HepG2 (cell line): ENCODE results near the gene B3GALT6. TPM values are rescaled to one million over a fixed set of nuclear protein-coding genes. Genes with fewer than 3 reads are reported as not detected.
A peak's percentile ranks its signal among the peaks of the same experiment; 100 is the strongest.

Source experiments
- FOXJ3 ChIP-seq: sonication (generic); formaldehyde crosslinking; IDR thresholded peaks from 2 replicates; pipeline ENCODE4 v1.4.0; 2020; ENCODE audit warnings: missing genetic modification reagents, mild to moderate bottlenecking, borderline replicate concordance
- ISL2 ChIP-seq: sonication (generic); formaldehyde crosslinking; IDR thresholded peaks from 2 replicates; pipeline ENCODE4 v1.5.0; 2020; ENCODE audit warnings: missing genetic modification reagents
- JUNB ChIP-seq: sonication (generic); formaldehyde crosslinking; IDR thresholded peaks from 2 replicates; pipeline ENCODE4 v1.8.0; 2022; ENCODE audit warnings: missing genetic modification reagents, mild to moderate bottlenecking, borderline replicate concordance
- MEIS1 ChIP-seq: sonication (generic); formaldehyde crosslinking; IDR thresholded peaks from 2 replicates; pipeline ENCODE4 v1.9.0; 2021; ENCODE audit warnings: mild to moderate bottlenecking, missing genetic modification reagents, moderate library complexity, borderline replicate concordance
- PCBP2 ChIP-seq: fragments of 200-400 bp; formaldehyde crosslinking; optimal IDR thresholded peaks from 2 replicates; pipeline ENCODE3; 2018; ENCODE audit warnings: low read length, low read depth; ENCODE audit not compliant: poor library complexity, severe bottlenecking
- REXO4 ChIP-seq: sonication (generic); formaldehyde crosslinking; IDR thresholded peaks from 2 replicates; pipeline ENCODE4 v1.8.0; 2022; ENCODE audit warnings: missing genetic modification reagents, mild to moderate bottlenecking, borderline replicate concordance
- SNAI1 ChIP-seq: sonication (generic); formaldehyde crosslinking; IDR thresholded peaks from 2 replicates; pipeline ENCODE4 v1.5.0; 2020; ENCODE audit warnings: mild to moderate bottlenecking, missing genetic modification reagents, borderline replicate concordance
- SP4 ChIP-seq: sonication (generic); formaldehyde crosslinking; IDR thresholded peaks from 2 replicates; pipeline ENCODE4 v1.8.1; 2023; ENCODE audit warnings: mild to moderate bottlenecking, missing genetic modification reagents
- SSRP1 ChIP-seq: IDR thresholded peaks from 2 replicates; pipeline ENCODE4 v1.6.1; 2016; ENCODE audit warnings: control low read depth
- ZC3H4 ChIP-seq: sonication (generic); formaldehyde crosslinking; IDR thresholded peaks from 2 replicates; pipeline ENCODE4 v1.4.0; 2020; ENCODE audit warnings: missing genetic modification reagents, borderline replicate concordance
- ZNF10 ChIP-seq: sonication (generic); formaldehyde crosslinking; IDR thresholded peaks from 2 replicates; pipeline ENCODE4 v1.4.0; 2020; ENCODE audit warnings: mild to moderate bottlenecking, low read depth, missing genetic modification reagents, borderline replicate concordance
- ZNF264 ChIP-seq: sonication (generic); formaldehyde crosslinking; IDR thresholded peaks from 2 replicates; pipeline ENCODE4 v1.4.0; 2020; ENCODE audit warnings: missing genetic modification reagents
- polyA plus RNA-seq, 8 experiments: library from polyadenylated mRNA; depleted of rRNA in 3 of 8; stranded (reverse) in 7 of 8; unstranded in 1 of 8; fragments of >200 nt; fragmentation: Illumina TruSeq in 4 of 8; extraction: Trizol in 4 of 8; gene quantifications; 2 replicates each; pipeline versions ENCODE4 v1.2.1 to v1.2.3, GENCODE V29; 2011 to 2016; ENCODE audit warnings: low read depth in 4 of 8, missing spikeins in 1 of 8, mixed read lengths in 1 of 8; ENCODE audit not compliant: insufficient read depth in 1 of 8
- total RNA-seq, 5 experiments: library from RNA; depleted of rRNA; stranded (reverse); fragments of >200 nt; fragmentation: Illumina TruSeq; extraction: Trizol; gene quantifications; 2 replicates each; pipeline ENCODE4 v1.2.3, GENCODE V29; 2016; ENCODE audit warnings: low read depth in 1 of 5
- TF ChIP-seq, protein P1 (sequence below): sonication (generic); formaldehyde crosslinking; IDR thresholded peaks from 2 replicates; pipeline ENCODE4 v1.4.0; 2020; ENCODE audit warnings: mild to moderate bottlenecking, missing genetic modification reagents
- TF ChIP-seq, protein P2 (sequence below): sonication (generic); formaldehyde crosslinking; IDR thresholded peaks from 2 replicates; pipeline ENCODE4 v1.9.0; 2021; ENCODE audit warnings: mild to moderate bottlenecking, missing genetic modification reagents

Gene B3GALT6
- total and polyA plus RNA-seq, 2 of the 13 experiments (the other 11 are each of a cell fraction or from before 2014, with no cell fraction given): 3.9 to 14.2 TPM

DNA sequence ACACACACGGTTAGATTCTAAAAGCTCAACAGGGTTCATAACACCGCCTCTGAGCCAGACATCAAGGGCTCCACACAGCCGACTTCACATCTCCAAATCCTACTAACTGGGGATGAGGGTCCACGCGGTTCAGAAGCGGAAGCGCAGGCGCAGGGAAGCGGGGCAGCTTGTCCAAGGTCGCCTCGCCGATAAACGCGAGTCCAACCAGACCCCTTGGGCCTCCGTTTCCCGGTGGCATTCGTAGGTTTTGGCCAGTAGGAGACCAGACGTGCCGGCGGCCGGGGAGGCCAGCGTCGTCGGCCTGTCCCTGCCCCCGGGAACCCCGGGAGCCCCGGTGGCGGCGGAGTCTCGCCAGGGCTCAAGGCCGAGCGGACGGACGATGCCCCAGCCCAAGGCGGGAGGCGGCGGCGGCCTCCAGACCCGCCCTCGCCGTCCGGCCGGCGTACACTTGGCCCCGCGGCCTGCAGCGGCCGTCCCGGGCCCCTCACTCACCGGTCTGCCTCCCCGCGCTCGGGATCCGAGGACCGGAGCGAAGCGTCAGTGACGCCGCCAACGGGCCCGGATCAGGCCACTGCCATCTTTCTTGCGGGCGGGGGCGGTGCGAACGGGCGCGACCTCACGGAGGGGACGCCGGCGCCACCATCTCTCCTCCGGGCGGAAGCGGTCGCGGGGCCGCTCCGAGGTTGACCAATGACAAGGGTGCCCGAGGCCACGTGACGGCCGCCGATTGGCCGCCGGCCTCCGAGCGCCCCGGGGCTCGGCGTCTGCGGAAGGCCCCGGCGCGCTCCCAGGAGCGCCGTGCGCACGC lies 433 bp upstream of the B3GALT6 start, which contains the start of gene SDF4 (continued):
- TF ChIP-seq FOXJ3 (CRISPR knock-in tag) (no peak), JUNB (CRISPR knock-in tag) (no peak), ISL2 (no peak), SNAI1 (CRISPR knock-in tag) (no peak), MEIS1 (CRISPR knock-in tag) (0 out of 2 replicates have a peak, but pooled peaks have one; percentile 49), SP4 (CRISPR knock-in tag) (peak; percentile 59; the same call in 1 of the 2 replicates), ZNF264 (CRISPR knock-in tag) (no peak), SSRP1 (CRISPR knock-in tag) (no peak), PCBP2 (no peak), ZNF10 (CRISPR knock-in tag) (no peak), REXO4 (CRISPR knock-in tag) (no peak), ZC3H4 (CRISPR knock-in tag) (no peak)
- TF ChIP-seq, protein P1, sequence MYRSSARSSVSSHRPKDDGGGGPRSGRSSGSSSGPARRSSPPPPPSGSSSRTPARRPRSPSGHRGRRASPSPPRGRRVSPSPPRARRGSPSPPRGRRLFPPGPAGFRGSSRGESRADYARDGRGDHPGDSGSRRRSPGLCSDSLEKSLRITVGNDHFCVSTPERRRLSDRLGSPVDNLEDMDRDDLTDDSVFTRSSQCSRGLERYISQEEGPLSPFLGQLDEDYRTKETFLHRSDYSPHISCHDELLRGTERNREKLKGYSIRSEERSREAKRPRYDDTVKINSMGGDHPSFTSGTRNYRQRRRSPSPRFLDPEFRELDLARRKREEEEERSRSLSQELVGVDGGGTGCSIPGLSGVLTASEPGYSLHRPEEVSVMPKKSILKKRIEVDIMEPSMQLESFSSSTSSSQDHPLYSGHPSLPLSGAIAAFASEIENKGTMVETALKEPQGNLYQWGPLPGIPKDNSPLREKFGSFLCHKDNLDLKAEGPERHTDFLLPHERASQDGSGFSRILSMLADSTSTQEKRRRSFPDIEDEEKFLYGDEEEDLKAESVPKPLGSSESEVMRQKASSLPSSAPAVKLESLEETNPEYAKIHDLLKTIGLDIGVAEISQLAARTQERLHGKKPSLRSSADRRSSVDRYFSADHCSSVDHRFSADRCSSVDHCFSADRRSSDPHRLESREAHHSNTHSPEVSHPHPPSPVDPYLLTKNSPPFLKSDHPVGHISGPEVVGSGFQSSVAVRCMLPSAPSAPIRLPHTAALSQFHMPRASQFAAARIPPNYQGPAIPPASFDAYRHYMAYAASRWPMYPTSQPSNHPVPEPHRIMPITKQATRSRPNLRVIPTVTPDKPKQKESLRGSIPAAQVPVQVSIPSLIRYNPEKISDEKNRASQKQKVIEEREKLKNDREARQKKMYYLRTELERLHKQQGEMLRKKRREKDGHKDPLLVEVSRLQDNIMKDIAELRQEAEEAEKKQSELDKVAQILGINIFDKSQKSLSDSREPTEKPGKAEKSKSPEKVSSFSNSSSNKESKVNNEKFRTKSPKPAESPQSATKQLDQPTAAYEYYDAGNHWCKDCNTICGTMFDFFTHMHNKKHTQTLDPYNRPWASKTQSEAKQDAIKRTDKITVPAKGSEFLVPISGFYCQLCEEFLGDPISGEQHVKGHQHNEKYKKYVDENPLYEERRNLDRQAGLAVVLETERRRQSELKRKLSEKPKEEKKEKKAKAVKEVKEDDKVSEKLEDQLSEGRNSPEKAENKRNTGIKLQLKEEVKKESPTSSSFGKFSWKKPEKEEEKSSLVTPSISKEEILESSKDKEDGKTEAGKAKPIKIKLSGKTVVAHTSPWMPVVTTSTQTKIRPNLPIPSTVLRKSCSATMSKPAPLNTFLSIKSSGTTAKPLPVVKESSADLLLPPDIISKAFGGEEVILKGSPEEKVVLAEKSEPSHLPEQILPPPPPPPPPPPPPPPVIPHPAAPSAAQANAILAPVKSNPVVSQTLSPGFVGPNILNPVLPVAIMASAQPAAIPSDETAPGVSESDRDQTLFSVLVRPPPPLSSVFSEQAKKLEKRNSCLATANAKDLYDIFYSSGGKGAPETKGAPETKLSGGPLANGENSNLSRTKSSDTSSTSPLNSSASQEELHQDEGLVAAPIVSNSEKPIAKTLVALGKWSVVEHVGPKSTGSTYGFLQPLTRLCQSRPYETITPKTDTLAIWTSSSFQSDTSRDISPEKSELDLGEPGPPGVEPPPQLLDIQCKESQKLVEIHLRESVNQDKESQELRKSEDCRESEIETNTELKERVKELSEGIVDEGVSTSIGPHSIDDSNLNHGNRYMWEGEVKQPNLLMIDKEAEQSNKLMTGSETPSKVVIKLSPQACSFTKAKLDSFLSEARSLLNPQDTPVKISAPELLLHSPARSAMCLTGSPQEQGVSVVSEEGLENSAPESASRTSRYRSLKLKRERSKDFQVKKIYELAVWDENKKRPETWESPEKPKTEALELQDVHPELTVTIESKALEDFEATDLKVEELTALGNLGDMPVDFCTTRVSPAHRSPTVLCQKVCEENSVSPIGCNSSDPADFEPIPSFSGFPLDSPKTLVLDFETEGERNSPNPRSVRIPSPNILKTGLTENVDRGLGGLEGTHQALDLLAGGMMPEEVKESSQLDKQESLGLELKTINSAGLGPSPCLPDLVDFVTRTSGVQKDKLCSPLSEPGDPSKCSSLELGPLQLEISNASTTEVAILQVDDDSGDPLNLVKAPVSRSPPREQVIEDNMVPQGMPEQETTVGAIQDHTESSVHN (CRISPR knock-in tag): no peak; the same call in 1 of the 2 replicates
- TF ChIP-seq, protein P2, sequence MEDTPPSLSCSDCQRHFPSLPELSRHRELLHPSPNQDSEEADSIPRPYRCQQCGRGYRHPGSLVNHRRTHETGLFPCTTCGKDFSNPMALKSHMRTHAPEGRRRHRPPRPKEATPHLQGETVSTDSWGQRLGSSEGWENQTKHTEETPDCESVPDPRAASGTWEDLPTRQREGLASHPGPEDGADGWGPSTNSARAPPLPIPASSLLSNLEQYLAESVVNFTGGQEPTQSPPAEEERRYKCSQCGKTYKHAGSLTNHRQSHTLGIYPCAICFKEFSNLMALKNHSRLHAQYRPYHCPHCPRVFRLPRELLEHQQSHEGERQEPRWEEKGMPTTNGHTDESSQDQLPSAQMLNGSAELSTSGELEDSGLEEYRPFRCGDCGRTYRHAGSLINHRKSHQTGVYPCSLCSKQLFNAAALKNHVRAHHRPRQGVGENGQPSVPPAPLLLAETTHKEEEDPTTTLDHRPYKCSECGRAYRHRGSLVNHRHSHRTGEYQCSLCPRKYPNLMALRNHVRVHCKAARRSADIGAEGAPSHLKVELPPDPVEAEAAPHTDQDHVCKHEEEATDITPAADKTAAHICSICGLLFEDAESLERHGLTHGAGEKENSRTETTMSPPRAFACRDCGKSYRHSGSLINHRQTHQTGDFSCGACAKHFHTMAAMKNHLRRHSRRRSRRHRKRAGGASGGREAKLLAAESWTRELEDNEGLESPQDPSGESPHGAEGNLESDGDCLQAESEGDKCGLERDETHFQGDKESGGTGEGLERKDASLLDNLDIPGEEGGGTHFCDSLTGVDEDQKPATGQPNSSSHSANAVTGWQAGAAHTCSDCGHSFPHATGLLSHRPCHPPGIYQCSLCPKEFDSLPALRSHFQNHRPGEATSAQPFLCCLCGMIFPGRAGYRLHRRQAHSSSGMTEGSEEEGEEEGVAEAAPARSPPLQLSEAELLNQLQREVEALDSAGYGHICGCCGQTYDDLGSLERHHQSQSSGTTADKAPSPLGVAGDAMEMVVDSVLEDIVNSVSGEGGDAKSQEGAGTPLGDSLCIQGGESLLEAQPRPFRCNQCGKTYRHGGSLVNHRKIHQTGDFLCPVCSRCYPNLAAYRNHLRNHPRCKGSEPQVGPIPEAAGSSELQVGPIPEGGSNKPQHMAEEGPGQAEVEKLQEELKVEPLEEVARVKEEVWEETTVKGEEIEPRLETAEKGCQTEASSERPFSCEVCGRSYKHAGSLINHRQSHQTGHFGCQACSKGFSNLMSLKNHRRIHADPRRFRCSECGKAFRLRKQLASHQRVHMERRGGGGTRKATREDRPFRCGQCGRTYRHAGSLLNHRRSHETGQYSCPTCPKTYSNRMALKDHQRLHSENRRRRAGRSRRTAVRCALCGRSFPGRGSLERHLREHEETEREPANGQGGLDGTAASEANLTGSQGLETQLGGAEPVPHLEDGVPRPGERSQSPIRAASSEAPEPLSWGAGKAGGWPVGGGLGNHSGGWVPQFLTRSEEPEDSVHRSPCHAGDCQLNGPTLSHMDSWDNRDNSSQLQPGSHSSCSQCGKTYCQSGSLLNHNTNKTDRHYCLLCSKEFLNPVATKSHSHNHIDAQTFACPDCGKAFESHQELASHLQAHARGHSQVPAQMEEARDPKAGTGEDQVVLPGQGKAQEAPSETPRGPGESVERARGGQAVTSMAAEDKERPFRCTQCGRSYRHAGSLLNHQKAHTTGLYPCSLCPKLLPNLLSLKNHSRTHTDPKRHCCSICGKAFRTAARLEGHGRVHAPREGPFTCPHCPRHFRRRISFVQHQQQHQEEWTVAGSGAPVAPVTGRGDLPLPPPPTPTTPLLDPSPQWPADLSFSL (CRISPR knock-in tag): no peak
